Measurements from ENCODE around the gene ZC3HAV1. TPM values are rescaled to one million over a fixed set of nuclear protein-coding genes. Genes with fewer than 3 reads are reported as not detected.

ZC3HAV1 gene
- total and polyA plus RNA-seq, 2 of the 13 experiments (the other 11 are each of a cell fraction or from before 2014, with no cell fraction given): 12.7 to 23.7 TPM

- TF ChIP-seq ZNF362 (CRISPR knock-in tag; IDR thresholded peaks at IDR 0.05; ENCODE audit: borderline replicate concordance): peak; percentile 42; the same call in 1 of the 2 replicates
- peak; percentile 72 to 87; a peak in 3 of 4 replicates for TF ChIP-seq HMGXB4 (CRISPR knock-in tag; IDR thresholded peaks at IDR 0.05; ENCODE audit: borderline replicate concordance in 1 of 2, low read depth in 1 of 2)
- peak; percentile 96 for TF ChIP-seq HBP1 (CRISPR knock-in tag; IDR thresholded peaks at IDR 0.05; ENCODE audit: low read depth)
- TF ChIP-seq ZFYVE20 (CRISPR knock-in tag; IDR thresholded peaks at IDR 0.05; ENCODE audit: borderline replicate concordance, low read depth): no peak
- peak; percentile 80; the same call in 1 of the 2 replicates for TF ChIP-seq CBFB (CRISPR knock-in tag; IDR thresholded peaks at IDR 0.05)
- peak; percentile 89; the same call in 2 of the 3 replicates for TF ChIP-seq MXI1 (IDR thresholded peaks at IDR 0.05; ENCODE audit: borderline replicate concordance, low read depth, low read length)
- TF ChIP-seq NPAS2 (CRISPR knock-in tag; IDR thresholded peaks at IDR 0.05; ENCODE audit: borderline replicate concordance): no peak
- TF ChIP-seq PREB (CRISPR knock-in tag; IDR thresholded peaks at IDR 0.05): peak; percentile 25; the same call in 1 of the 2 replicates
- TF ChIP-seq ZNF691 (CRISPR knock-in tag; IDR thresholded peaks at IDR 0.05; ENCODE audit: borderline replicate concordance, low read depth): 0 out of 2 replicates have a peak, but pooled peaks have one; percentile 75
- 0 out of 2 replicates have a peak, but pooled peaks have one; percentile 75 for TF ChIP-seq MZF1 (CRISPR knock-in tag; IDR thresholded peaks at IDR 0.05; ENCODE audit: borderline replicate concordance)
- TF ChIP-seq BHLHE40 (IDR thresholded peaks at IDR 0.05; ENCODE audit: low read length): peak; percentile 83
- peak; percentile 85 for TF ChIP-seq BRD4 (CRISPR knock-in tag; IDR thresholded peaks at IDR 0.05)
- peak; percentile 42; the same call in 1 of the 2 replicates for TF ChIP-seq ZFP37 (CRISPR knock-in tag; IDR thresholded peaks at IDR 0.05; ENCODE audit: borderline replicate concordance)
- TF ChIP-seq ZFP91 (CRISPR knock-in tag; IDR thresholded peaks at IDR 0.05; ENCODE audit: borderline replicate concordance): peak; percentile 89
- peak; percentile 90 for TF ChIP-seq THAP11 (CRISPR knock-in tag; IDR thresholded peaks at IDR 0.05)
- TF ChIP-seq ZNF839 (CRISPR knock-in tag; IDR thresholded peaks at IDR 0.05; ENCODE audit: borderline replicate concordance): peak; percentile 47; the same call in 1 of the 2 replicates
- peak; percentile 60; the same call in 1 of the 2 replicates for TF ChIP-seq ZNF414 (CRISPR knock-in tag; IDR thresholded peaks at IDR 0.05)
- TF ChIP-seq DNMT3B (CRISPR knock-in tag; conservative IDR thresholded peaks at IDR 0.05): peak; percentile 87; the same call in 1 of the 2 replicates
Observed at GRCh38 chr7:139133335-139134139, 24.0 kb upstream of the ZC3HAV1 start (continued).
